GM12878 (cell line): ENCODE results near the gene NBR1. TPM values are rescaled to one million over a fixed set of nuclear protein-coding genes. Genes with fewer than 3 reads are reported as not detected.

ENCODE experiments used
- ATAC-seq: fragments of 200-7000 bp; cut with Tn5 transposase; 3 replicates; pipeline ENCODE4 v1.9.1; 2020; ENCODE audit warnings: mild to moderate bottlenecking, moderate library complexity
- BruUV-seq: library from RNA; stranded (reverse); fragments of 400-500 nt; replicated peaks from 2 replicates; lab custom pipeline; 2021; lab: Mats Ljungman, UMichigan
- CTCF ChIA-PET: fragments of 300-600 bp; sonication (Branson Sonifier 250); formaldehyde crosslinking; extraction: SDS; loops from one replicate; lab custom pipeline; 2021; ENCODE audit warnings: inconsistent platforms; lab: Yijun Ruan, JAX
- POLR2A ChIA-PET: fragments of 350-600 bp; formaldehyde crosslinking; extraction: SDS; loops from one replicate; lab custom pipeline; 2021; ENCODE audit warnings: inconsistent platforms; lab: Charles Lee
- RAD21 ChIA-PET: fragments of 300-600 bp; sonication (Branson Sonifier 250); formaldehyde crosslinking; loops from one replicate; lab custom pipeline; 2023; ENCODE audit warnings: antibody characterized with exemption; ENCODE audit not compliant: unreplicated experiment; lab: Charles Lee
- SMC1A ChIA-PET: fragments of 300-600 bp; sonication (Branson Sonifier 250); formaldehyde crosslinking; loops from one replicate; lab custom pipeline; 2023; ENCODE audit not compliant: unreplicated experiment, uncharacterized antibody; lab: Charles Lee
- DNase-seq: peaks from one replicate; pipeline ENCODE4 v3.0.0-alpha.2; 2011; ENCODE audit warnings: low read depth, low spot score
- FAIRE-seq: peaks from 3 replicates; lab custom pipeline; 2011; peaks lifted over from hg19 to GRCh38; lab: Jason Lieb, UNC
- H2AFZ ChIP-seq: 2 replicates; pipeline ENCODE4 v1.6.0; 2011; ENCODE audit warnings: low read depth, low read length, control low read depth; ENCODE audit not compliant: control insufficient read depth
- H3K27ac ChIP-seq: 2 replicates; pipeline ENCODE4 v1.5.1; 2011; ENCODE audit warnings: control low read depth; ENCODE audit not compliant: control insufficient read depth, insufficient read depth
- H3K27me3 ChIP-seq, 2 experiments: replicated peaks in 1 of 2; 2 replicates each; pipeline versions ENCODE4 v1.6.0 to v1.6.1; 2011; ENCODE audit warnings: low read length in 1 of 2; ENCODE audit not compliant: control insufficient read depth in 2 of 2, insufficient read depth in 2 of 2
- H3K36me3 ChIP-seq, 2 experiments: 2 replicates each; pipeline ENCODE4 v1.5.1; 2011; ENCODE audit warnings: low read length in 1 of 2; ENCODE audit not compliant: control insufficient read depth in 2 of 2, insufficient read depth in 2 of 2
- H3K4me1 ChIP-seq: 2 replicates; pipeline ENCODE4 v1.6.1; 2011; ENCODE audit warnings: mild to moderate bottlenecking, low read length, moderate library complexity, mixed read lengths; ENCODE audit not compliant: control insufficient read depth, insufficient read depth
- H3K4me2 ChIP-seq: 2 replicates; pipeline ENCODE4 v1.6.0; 2011; ENCODE audit warnings: control low read depth; ENCODE audit not compliant: control insufficient read depth, insufficient read depth
- H3K4me3 ChIP-seq: fragments of 200-600 bp; sonication (generic); 2 replicates; pipeline ENCODE4 v1.5.1; 2016
- H3K79me2 ChIP-seq: 2 replicates; pipeline ENCODE4 v1.6.0; 2011; ENCODE audit warnings: low read length; ENCODE audit not compliant: control insufficient read depth, insufficient read depth
- H3K9ac ChIP-seq: 2 replicates; pipeline ENCODE4 v1.8.0; 2011; ENCODE audit warnings: low read length, control low read depth, mixed read lengths; ENCODE audit not compliant: control insufficient read depth, insufficient read depth
- H3K9me3 ChIP-seq: replicated peaks from 3 replicates; pipeline ENCODE4 v1.5.1; 2011; ENCODE audit warnings: mild to moderate bottlenecking, low read length; ENCODE audit not compliant: control insufficient read depth, insufficient read depth
- H4K20me1 ChIP-seq: 2 replicates; pipeline ENCODE4 v1.6.0; 2011; ENCODE audit not compliant: control insufficient read depth, insufficient read depth
- BACH1 ChIP-seq: fragments of 450-650 bp; IDR thresholded peaks from 2 replicates; pipeline ENCODE4 v1.6.1; 2017; ENCODE audit warnings: mild to moderate bottlenecking, borderline replicate concordance
- CHD2 ChIP-seq: IDR thresholded peaks from 2 replicates; pipeline ENCODE4 v1.6.1; 2011; ENCODE audit warnings: low read depth, low read length, improper control_type of control experiment, borderline replicate concordance
- CREM ChIP-seq: IDR thresholded peaks from 2 replicates; pipeline ENCODE4 v1.6.1; 2014; ENCODE audit warnings: antibody characterized with exemption, low read depth
- FOXM1 ChIP-seq: IDR thresholded peaks from 2 replicates; pipeline ENCODE4 v1.6.1; 2012; ENCODE audit warnings: low read depth, mild to moderate bottlenecking, inconsistent platforms, low read length, moderate library complexity
- JUNB ChIP-seq: IDR thresholded peaks from 2 replicates; pipeline ENCODE4 v1.6.1; 2016; ENCODE audit warnings: antibody characterized with exemption, mild to moderate bottlenecking
- JUND ChIP-seq: IDR thresholded peaks from 2 replicates; pipeline ENCODE4 v1.6.1; 2012; ENCODE audit warnings: low read depth, mild to moderate bottlenecking, low read length, improper control_type of control experiment, moderate library complexity
- KDM1A ChIP-seq: fragments of 200-600 bp; sonication (generic); IDR thresholded peaks from 2 replicates; pipeline ENCODE4 v1.6.1; 2016; ENCODE audit warnings: borderline replicate concordance
- NFIC ChIP-seq: IDR thresholded peaks from 2 replicates; pipeline ENCODE4 v1.6.1; 2012; ENCODE audit warnings: low read depth, mild to moderate bottlenecking, inconsistent platforms, low read length, moderate library complexity
- PML ChIP-seq: IDR thresholded peaks from 2 replicates; pipeline ENCODE4 v1.6.1; 2012; ENCODE audit warnings: low read length, inconsistent platforms
- POLR2AphosphoS5 ChIP-seq: IDR thresholded peaks from 2 replicates; pipeline ENCODE4 v1.6.1; 2011; ENCODE audit warnings: mild to moderate bottlenecking, low read length, inconsistent platforms
- RFX5 ChIP-seq: IDR thresholded peaks from 2 replicates; pipeline ENCODE4 v1.6.1; 2011; ENCODE audit warnings: low read depth, low read length, improper control_type of control experiment
- SMAD5 ChIP-seq: IDR thresholded peaks from 2 replicates; pipeline ENCODE4 v1.6.1; 2016; ENCODE audit warnings: antibody characterized with exemption, low read depth
- ZNF384 ChIP-seq: IDR thresholded peaks from 2 replicates; pipeline ENCODE4 v1.6.1; 2012; ENCODE audit warnings: low read depth, mild to moderate bottlenecking, low read length, improper control_type of control experiment, borderline replicate concordance
- WGBS: methylation state at CpG from one replicate; pipeline ENCODE4 v1.1.6; 2016; ENCODE audit warnings: low lambda C conversion rate; ENCODE audit not compliant: insufficient replicate concordance, insufficient coverage; ENCODE audit errors: missing lambda C conversion rate; 5-methylcytosine and 5-hydroxymethylcytosine counted together
- in situ Hi-C: fragments of 300-500 bp; cut with MboI; formaldehyde crosslinking; loops from 9 replicates; pipeline ENCODE4 v1.14.3; 2018; ENCODE audit warnings: mixed read lengths
- intact Hi-C: fragments of 100-400 bp; cut with micrococcal nuclease; formaldehyde crosslinking; loops from one replicate; pipeline ENCODE4 v1.14.2; 2022; ENCODE audit not compliant: unreplicated experiment
- polyA plus RNA-seq, 11 experiments: library from polyadenylated mRNA; depleted of rRNA in 4 of 11; unstranded in 6 of 11; stranded (reverse) in 5 of 11; fragments of >200 nt; fragmentation: Nextera tagmentation in 4 of 11; fragmentation: Illumina TruSeq in 1 of 11; extraction: Ambion mirVana in 4 of 11; extraction: Trizol in 1 of 11; gene quantifications; 1 replicate in 1 of 11; 2 replicates in 10 of 11; pipeline versions ENCODE4 v1.2.1 to v1.2.3, GENCODE V29; 2011 to 2016; ENCODE audit warnings: inconsistent platforms in 2 of 11, missing spikeins in 2 of 11, low read depth in 1 of 11
- total RNA-seq, 4 experiments: library from RNA; depleted of rRNA in 3 of 4; stranded (reverse); fragments of >200 nt in 3 of 4; fragmentation: Illumina TruSeq in 1 of 4; extraction: Trizol in 1 of 4; gene quantifications; 2 replicates each; pipeline versions ENCODE4 v1.2.1 to v1.2.3, GENCODE V29; 2013 to 2021
- TF ChIP-seq, protein P1 (sequence below): fragments of 450-650 bp; IDR thresholded peaks from 2 replicates; pipeline ENCODE4 v1.6.1; 2017; ENCODE audit warnings: borderline replicate concordance
- TF ChIP-seq, protein P2 (sequence below): IDR thresholded peaks from 2 replicates; pipeline ENCODE4 v1.6.1; 2012; ENCODE audit warnings: low read length, inconsistent platforms
- TF ChIP-seq, protein P3 (sequence below): fragments of 450-650 bp; formaldehyde crosslinking; IDR thresholded peaks from 2 replicates; pipeline ENCODE4 v1.4.0; 2022; ENCODE audit warnings: mild to moderate bottlenecking, moderate library complexity
- TF ChIP-seq, protein P4 (sequence below): IDR thresholded peaks from 2 replicates; pipeline ENCODE4 v1.6.1; 2011; ENCODE audit warnings: low read depth, low read length, improper control_type of control experiment, borderline replicate concordance
- TF ChIP-seq, protein P5 (sequence below): IDR thresholded peaks from 2 replicates; pipeline ENCODE4 v1.6.1; 2012; ENCODE audit warnings: low read depth, low read length, improper control_type of control experiment

NBR1 gene
- total and polyA plus RNA-seq, 10 of the 15 experiments (the other 5 are each of a cell fraction or from before 2014, with no cell fraction given), result 3.5 to 55.2 (median 28.2) TPM

DNA sequence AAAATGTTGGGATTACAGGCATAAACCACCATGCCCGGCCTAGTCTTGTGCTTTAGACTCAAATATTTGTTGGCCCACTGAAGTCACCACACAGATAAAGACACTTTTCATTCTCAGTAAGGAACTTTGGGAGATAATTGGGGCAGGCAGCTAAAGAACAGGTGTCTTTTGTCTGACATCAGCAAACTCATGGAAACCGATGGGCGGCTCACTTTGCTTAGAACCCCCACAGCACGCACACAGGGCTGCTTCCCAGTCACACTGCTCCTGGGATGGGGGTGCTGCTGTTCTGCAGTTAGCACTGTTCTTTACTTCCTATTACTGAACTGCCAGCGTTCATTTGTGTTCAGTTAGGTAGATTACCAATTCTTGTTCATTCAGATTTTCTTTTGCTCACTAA is 27.8 kb upstream of the NBR1 start (continued):
- TF ChIP-seq, protein P1, sequence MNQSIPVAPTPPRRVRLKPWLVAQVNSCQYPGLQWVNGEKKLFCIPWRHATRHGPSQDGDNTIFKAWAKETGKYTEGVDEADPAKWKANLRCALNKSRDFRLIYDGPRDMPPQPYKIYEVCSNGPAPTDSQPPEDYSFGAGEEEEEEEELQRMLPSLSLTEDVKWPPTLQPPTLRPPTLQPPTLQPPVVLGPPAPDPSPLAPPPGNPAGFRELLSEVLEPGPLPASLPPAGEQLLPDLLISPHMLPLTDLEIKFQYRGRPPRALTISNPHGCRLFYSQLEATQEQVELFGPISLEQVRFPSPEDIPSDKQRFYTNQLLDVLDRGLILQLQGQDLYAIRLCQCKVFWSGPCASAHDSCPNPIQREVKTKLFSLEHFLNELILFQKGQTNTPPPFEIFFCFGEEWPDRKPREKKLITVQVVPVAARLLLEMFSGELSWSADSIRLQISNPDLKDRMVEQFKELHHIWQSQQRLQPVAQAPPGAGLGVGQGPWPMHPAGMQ, result no peak
- TF ChIP-seq CREM, result no peak

DNA sequence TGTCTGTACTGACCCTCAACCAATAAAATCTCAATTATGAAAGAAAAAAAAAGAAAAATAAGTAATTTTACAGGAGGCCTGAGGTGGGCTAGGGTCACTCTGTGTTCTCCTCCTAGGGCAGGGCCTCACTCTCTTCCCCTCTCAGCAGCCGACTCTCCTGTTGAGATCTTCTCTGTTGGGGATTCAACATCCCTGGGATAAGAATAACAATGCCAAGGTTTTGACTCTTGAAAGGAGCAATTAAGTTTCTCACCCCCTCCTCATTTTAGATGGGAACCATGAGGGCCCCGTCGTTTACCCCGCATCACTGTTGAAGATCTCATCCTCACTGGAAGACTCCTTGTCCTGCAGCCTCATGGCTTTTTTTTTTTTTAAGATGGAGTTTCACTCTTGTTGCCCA is 24.4 kb upstream of the NBR1 start:
- no peaks in the 10 kb centered on the region for H3K9me3 ChIP-seq
- H3K36me3 ChIP-seq, result no peaks in the 10 kb centered on the region; a peak in 1 of 4 replicates
- no peak overlapping the region for H3K9ac ChIP-seq
- no peaks in the 10 kb centered on the region for H4K20me1 ChIP-seq
- DNase-seq (no peak), FAIRE-seq (no peak), ATAC-seq (no peak)
- ChIA-PET RAD21 (no interaction called here), CTCF (no interaction called here), SMC1A (no interaction called here), POLR2A (no interaction called here)
- H3K4me1 ChIP-seq, result no peaks in the 10 kb centered on the region
- H3K27me3 ChIP-seq, result no peaks in the 10 kb centered on the region
- intact Hi-C loops (no loop called here), in situ Hi-C loops (no loop called here)
- no peaks in the 10 kb centered on the region for H3K79me2 ChIP-seq
- H2AFZ ChIP-seq, result no peak overlapping the region
- no peak overlapping the region for H3K4me3 ChIP-seq
- WGBS, result 97% methylated on average over 4 of the region's 4 CpGs
- no peak overlapping the region for H3K4me2 ChIP-seq
- H3K27ac ChIP-seq, result no peak overlapping the region
- no TSS peak for BruUV-seq
- TF ChIP-seq, protein P2, sequence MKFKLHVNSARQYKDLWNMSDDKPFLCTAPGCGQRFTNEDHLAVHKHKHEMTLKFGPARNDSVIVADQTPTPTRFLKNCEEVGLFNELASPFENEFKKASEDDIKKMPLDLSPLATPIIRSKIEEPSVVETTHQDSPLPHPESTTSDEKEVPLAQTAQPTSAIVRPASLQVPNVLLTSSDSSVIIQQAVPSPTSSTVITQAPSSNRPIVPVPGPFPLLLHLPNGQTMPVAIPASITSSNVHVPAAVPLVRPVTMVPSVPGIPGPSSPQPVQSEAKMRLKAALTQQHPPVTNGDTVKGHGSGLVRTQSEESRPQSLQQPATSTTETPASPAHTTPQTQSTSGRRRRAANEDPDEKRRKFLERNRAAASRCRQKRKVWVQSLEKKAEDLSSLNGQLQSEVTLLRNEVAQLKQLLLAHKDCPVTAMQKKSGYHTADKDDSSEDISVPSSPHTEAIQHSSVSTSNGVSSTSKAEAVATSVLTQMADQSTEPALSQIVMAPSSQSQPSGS, result no peak
- TF ChIP-seq JUND, result no peak
- no peak for TF ChIP-seq RFX5
- no peak for TF ChIP-seq NFIC
- no peak for TF ChIP-seq BACH1
- TF ChIP-seq, protein P3, sequence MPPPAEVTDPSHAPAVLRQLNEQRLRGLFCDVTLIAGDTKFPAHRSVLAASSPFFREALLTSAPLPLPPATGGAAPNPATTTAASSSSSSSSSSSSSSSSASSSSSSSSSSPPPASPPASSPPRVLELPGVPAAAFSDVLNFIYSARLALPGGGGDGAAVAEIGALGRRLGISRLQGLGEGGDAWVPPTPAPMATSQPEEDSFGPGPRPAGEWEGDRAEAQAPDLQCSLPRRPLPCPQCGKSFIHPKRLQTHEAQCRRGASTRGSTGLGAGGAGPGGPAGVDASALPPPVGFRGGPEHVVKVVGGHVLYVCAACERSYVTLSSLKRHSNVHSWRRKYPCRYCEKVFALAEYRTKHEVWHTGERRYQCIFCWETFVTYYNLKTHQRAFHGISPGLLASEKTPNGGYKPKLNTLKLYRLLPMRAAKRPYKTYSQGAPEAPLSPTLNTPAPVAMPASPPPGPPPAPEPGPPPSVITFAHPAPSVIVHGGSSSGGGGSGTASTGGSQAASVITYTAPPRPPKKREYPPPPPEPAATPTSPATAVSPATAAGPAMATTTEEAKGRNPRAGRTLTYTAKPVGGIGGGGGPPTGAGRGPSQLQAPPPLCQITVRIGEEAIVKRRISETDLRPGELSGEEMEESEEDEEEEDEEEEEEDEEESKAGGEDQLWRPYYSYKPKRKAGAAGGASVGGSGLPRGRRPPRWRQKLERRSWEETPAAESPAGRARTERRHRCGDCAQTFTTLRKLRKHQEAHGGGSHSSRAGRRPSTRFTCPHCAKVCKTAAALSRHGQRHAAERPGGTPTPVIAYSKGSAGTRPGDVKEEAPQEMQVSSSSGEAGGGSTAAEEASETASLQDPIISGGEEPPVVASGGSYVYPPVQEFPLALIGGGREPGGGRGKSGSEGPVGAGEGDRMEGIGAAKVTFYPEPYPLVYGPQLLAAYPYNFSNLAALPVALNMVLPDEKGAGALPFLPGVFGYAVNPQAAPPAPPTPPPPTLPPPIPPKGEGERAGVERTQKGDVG (CRISPR knock-in tag), result no peak
- no peak for TF ChIP-seq ZNF384
- TF ChIP-seq SMAD5, result no peak
- TF ChIP-seq FOXM1, result no peak
- TF ChIP-seq JUNB, result no peak
- TF ChIP-seq, protein P4, sequence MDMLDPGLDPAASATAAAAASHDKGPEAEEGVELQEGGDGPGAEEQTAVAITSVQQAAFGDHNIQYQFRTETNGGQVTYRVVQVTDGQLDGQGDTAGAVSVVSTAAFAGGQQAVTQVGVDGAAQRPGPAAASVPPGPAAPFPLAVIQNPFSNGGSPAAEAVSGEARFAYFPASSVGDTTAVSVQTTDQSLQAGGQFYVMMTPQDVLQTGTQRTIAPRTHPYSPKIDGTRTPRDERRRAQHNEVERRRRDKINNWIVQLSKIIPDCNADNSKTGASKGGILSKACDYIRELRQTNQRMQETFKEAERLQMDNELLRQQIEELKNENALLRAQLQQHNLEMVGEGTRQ, result no peak
- TF ChIP-seq CHD2, result no peak
- TF ChIP-seq POLR2AphosphoS5, result no peak
- no peak for TF ChIP-seq KDM1A
- no peak for TF ChIP-seq PML
- TF ChIP-seq, protein P5, sequence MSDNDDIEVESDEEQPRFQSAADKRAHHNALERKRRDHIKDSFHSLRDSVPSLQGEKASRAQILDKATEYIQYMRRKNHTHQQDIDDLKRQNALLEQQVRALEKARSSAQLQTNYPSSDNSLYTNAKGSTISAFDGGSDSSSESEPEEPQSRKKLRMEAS, result no peak
